ENCODE results near the gene KAZN.

The KAZN gene

DNA sequence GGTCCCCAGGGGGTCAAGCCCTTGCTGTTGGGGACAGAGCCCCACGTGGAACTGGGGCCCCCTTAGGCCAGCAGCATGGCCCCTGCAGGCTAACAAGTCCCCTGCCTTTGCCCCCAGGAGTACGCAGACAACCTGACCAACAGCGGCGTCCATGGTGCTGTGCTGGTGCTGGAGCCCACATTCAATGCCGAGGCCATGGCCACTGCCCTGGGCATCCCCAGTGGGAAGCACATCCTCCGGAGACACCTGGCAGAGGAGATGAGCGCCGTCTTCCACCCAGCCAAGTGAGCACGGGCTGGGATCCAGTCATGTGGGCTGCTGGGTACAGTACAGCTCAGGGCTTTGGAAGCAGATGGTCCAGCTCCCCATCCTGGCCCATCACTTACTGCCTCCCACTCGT, 505.4 kb downstream of the KAZN start (continued):
- TF ChIP-seq, protein P1, sequence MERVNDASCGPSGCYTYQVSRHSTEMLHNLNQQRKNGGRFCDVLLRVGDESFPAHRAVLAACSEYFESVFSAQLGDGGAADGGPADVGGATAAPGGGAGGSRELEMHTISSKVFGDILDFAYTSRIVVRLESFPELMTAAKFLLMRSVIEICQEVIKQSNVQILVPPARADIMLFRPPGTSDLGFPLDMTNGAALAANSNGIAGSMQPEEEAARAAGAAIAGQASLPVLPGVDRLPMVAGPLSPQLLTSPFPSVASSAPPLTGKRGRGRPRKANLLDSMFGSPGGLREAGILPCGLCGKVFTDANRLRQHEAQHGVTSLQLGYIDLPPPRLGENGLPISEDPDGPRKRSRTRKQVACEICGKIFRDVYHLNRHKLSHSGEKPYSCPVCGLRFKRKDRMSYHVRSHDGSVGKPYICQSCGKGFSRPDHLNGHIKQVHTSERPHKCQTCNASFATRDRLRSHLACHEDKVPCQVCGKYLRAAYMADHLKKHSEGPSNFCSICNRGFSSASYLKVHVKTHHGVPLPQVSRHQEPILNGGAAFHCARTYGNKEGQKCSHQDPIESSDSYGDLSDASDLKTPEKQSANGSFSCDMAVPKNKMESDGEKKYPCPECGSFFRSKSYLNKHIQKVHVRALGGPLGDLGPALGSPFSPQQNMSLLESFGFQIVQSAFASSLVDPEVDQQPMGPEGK (tag by site-specific recombination; IDR thresholded peaks at IDR 0.05), result no peak

DNA sequence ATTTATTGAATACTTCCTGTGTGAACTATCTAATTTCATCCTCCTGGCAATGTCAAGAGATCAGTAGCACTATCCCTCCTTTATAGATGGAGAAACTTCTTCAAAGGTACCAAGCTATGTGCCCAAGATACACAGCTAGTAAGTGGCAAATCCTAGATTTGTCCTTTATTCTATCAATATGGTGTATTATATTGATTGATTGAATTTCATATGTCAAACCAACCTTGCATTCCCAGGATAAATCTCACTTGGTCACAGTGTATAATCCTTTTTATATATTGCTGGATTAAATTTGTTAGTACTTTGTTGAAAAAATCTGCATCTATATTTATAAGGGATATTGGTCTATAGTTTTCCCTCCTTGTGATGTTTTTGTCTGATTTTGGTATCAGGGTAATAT, 506.3 kb downstream of the KAZN start:
- Histone ChIP-seq H3K27ac (ENCODE audit: extremely low read depth, low read depth, low read length) (no peak overlapping the region), H3K36me3 (ENCODE audit: control insufficient read depth in 2 of 2, insufficient read depth in 1 of 2, low read length in 2 of 2) (no peaks in the 10 kb centered on the region), H3K4me1 (ENCODE audit: control insufficient read depth, insufficient read depth, low read length) (no peaks in the 10 kb centered on the region), H3K9me3 (ENCODE audit: control insufficient read depth, insufficient read depth, low read depth, low read length) (no peaks in the 10 kb centered on the region), H3K4me3 (ENCODE audit: low read depth, low read length) (no peak overlapping the region)
- TF ChIP-seq ZNF571 (tag by site-specific recombination; IDR thresholded peaks at IDR 0.05), result no peak
- no peak for TF ChIP-seq MYNN (tag by site-specific recombination; IDR thresholded peaks at IDR 0.05; ENCODE audit: borderline replicate concordance)
- no peak for TF ChIP-seq PRDM4 (tag by site-specific recombination; IDR thresholded peaks at IDR 0.05)
- peak; percentile 56 for TF ChIP-seq SETDB1 (IDR thresholded peaks at IDR 0.05; ENCODE audit: insufficient read length, low read length)
- no peak for TF ChIP-seq ZFHX2 (tag by site-specific recombination; conservative IDR thresholded peaks at IDR 0.05)
- ChIA-PET POLR2A (no interaction called here), CTCF (no interaction called here)

GRCh38 chr1:15106608-15107007, 508.1 kb downstream of the KAZN start:
- no peaks in the 10 kb centered on the region for H3K4me1 ChIP-seq (ENCODE audit: control insufficient read depth, insufficient read depth, low read length)
- ChIA-PET CTCF (interaction anchor here (0.6 to 0.8 kb wide), 3 partner anchors 42 to 217 kb away, joined by 3 to 4 read pairs (median 4); no protein-coding TSS in a partner anchor), POLR2A (no interaction called here)
- TF ChIP-seq ZNF223 (tag by site-specific recombination; IDR thresholded peaks at IDR 0.05) (no peak), ZNF501 (tag by site-specific recombination; IDR thresholded peaks at IDR 0.05) (no peak), ZFP69B (tag by site-specific recombination; IDR thresholded peaks at IDR 0.05) (0 out of 2 replicates have a peak, but pooled peaks have one; percentile 30), GLIS2 (tag by site-specific recombination; IDR thresholded peaks at IDR 0.05) (no peak), ATF2 (tag by site-specific recombination; IDR thresholded peaks at IDR 0.05; ENCODE audit: low read depth) (peak; percentile 90), TCF7L2 (IDR thresholded peaks at IDR 0.05; ENCODE audit: borderline replicate concordance, low read depth, low read length) (no peak), SP2 (tag by site-specific recombination; IDR thresholded peaks at IDR 0.05) (no peak), ZNF629 (tag by site-specific recombination; IDR thresholded peaks at IDR 0.05) (peak; percentile 68)
- TF ChIP-seq, protein P2, sequence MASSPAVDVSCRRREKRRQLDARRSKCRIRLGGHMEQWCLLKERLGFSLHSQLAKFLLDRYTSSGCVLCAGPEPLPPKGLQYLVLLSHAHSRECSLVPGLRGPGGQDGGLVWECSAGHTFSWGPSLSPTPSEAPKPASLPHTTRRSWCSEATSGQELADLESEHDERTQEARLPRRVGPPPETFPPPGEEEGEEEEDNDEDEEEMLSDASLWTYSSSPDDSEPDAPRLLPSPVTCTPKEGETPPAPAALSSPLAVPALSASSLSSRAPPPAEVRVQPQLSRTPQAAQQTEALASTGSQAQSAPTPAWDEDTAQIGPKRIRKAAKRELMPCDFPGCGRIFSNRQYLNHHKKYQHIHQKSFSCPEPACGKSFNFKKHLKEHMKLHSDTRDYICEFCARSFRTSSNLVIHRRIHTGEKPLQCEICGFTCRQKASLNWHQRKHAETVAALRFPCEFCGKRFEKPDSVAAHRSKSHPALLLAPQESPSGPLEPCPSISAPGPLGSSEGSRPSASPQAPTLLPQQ (tag by site-specific recombination; IDR thresholded peaks at IDR 0.05), result peak; percentile 68
- H3K36me3 ChIP-seq (ENCODE audit: control insufficient read depth in 2 of 2, insufficient read depth in 1 of 2, low read length in 2 of 2), result no peaks in the 10 kb centered on the region
- no peak overlapping the region for H3K4me3 ChIP-seq (ENCODE audit: low read depth, low read length)
- no peaks in the 10 kb centered on the region for H3K9me3 ChIP-seq (ENCODE audit: control insufficient read depth, insufficient read depth, low read depth, low read length)
- H3K27ac ChIP-seq (ENCODE audit: extremely low read depth, low read depth, low read length), result no peak overlapping the region

Measured in HEK293 (cell line).